ENCODE data around the gene NLN. TPM values are rescaled to one million over a fixed set of nuclear protein-coding genes. Genes with fewer than 3 reads are reported as not detected.

NLN gene
- total RNA-seq, 5 donors from 2014 or later (not counting 1 experiment from before 2014, with no cell fraction given): 1.5 to 7.6 (median 4.1) TPM

DNA sequence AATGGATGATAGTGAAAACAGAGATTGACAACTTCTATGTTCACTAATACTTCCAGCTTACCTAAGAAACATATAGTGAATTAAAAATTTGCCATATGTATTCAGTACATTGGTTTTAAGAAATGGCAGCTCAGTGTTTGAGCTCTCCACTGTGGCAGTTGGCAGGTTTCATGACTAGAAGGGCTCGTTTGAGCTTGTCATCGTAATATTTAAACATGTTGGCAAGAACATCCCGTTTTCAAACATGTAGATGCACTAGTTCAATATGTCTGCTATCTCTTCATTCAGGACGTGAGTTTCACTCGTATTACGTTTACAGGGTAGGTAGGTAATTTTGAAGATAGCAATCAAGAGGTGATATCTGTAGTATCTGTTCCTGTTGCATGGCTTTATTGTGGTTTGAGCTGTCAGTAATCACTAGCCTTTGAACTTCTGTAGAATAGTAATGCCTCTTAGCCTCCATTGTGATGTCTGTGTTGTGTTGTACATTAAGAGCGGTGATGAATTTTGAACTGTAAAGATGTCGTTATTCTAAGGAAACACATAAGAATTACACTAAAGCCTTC lies 74.8 kb downstream of the NLN start:
- peaks cover 0 to under 1% (median 0%) of the 10 kb centered on the region in 3 donors for H3K9me3 Mint-ChIP-seq
- H3K4me3 Mint-ChIP-seq: peak overlapping the region in 1 of 3 donors; percentile 6
- no peaks in the 10 kb centered on the region for H3K9me3 ChIP-seq
- ATAC-seq (replicated peaks in 1 of 4) (peak; percentile 34 to 77 (median 61)), DNase-seq (peak in 2 of 35 experiments; percentile 2 to 24)
- POLR2A ChIA-PET: interaction anchor here in 1 of 2 donors (0.7 kb wide), 1 partner anchor 659 kb away, joined by 3 read pairs; no protein-coding TSS in a partner anchor
- H3K27me3 ChIP-seq (replicated peaks in 1 of 2; ENCODE audit: control insufficient read depth in 2 of 2, extremely low read depth in 1 of 2, insufficient read depth in 2 of 2, low read length in 1 of 2): no peaks in the 10 kb centered on the region
- no peak overlapping the region for H3K4me3 ChIP-seq (ENCODE audit: control insufficient read depth in 1 of 2, extremely low read depth in 1 of 2, low read length in 1 of 2)
- peaks cover 3% of the 10 kb centered on the region for H3K36me3 Mint-ChIP-seq
- H3K4me1 Mint-ChIP-seq: peaks cover 8 to 11% (median 10%) of the 10 kb centered on the region in 3 donors
- CTCF ChIA-PET: interaction anchor here in 1 of 2 donors (0.6 kb wide), 1 partner anchor 66 kb away, joined by 8 read pairs; no protein-coding TSS in a partner anchor
- no peaks in the 10 kb centered on the region for H3K27me3 Mint-ChIP-seq
- H3K27ac Mint-ChIP-seq: no peak overlapping the region
- H3K36me3 ChIP-seq (ENCODE audit: control insufficient read depth in 2 of 2, extremely low read depth in 1 of 2, insufficient read depth in 1 of 2, low read length in 1 of 2): no peaks in the 10 kb centered on the region
- no peak overlapping the region for H3K27ac ChIP-seq (ENCODE audit: low read length)
- no peaks in the 10 kb centered on the region for H3K4me1 ChIP-seq (ENCODE audit: control insufficient read depth in 1 of 2, extremely low read depth in 1 of 2, insufficient read depth in 2 of 2, low read length in 2 of 2)
- WGBS (ENCODE audit: insufficient coverage): 33% methylated on average over 3 of the region's 8 CpGs

DNA sequence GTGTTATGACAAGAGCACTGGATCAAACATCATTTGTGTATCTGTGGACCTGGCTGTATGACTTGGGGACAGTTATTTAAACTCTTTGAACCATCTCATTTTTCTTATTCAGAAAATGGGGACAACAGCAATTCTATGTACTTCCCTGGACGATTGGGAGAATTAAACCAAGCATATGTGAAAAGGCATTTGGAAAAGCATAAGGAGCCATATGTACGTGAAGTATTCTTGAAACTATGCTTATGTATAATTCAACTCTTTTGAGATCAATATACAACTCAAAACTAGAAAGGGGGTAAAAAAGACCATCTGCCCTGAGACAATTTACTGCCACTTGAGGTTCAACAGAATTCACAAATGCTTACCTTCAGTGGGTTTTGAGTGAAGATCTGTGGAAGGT lies 75.5 kb downstream of the NLN start:
- no peaks in the 10 kb centered on the region for H3K9me3 ChIP-seq
- H3K9me3 Mint-ChIP-seq: peaks cover 0 to 3% (median 2%) of the 10 kb centered on the region in 3 donors
- WGBS (ENCODE audit: insufficient coverage): no CpG with 5 or more reads among the region's 2 CpGs
- DNase-seq (no peak), ATAC-seq (replicated peaks in 1 of 4) (no peak)
- ChIA-PET CTCF (no interaction called here), POLR2A (no interaction called here)
- no peak overlapping the region for H3K4me3 Mint-ChIP-seq
- H3K4me3 ChIP-seq (ENCODE audit: control insufficient read depth in 1 of 2, extremely low read depth in 1 of 2, low read length in 1 of 2): no peak overlapping the region
- H3K4me1 Mint-ChIP-seq: peaks cover 8 to 12% (median 11%) of the 10 kb centered on the region in 3 donors
- H3K4me1 ChIP-seq (ENCODE audit: control insufficient read depth in 1 of 2, extremely low read depth in 1 of 2, insufficient read depth in 2 of 2, low read length in 2 of 2): no peaks in the 10 kb centered on the region
- H3K27ac ChIP-seq (ENCODE audit: low read length): no peak overlapping the region
- H3K27me3 ChIP-seq (replicated peaks in 1 of 2; ENCODE audit: control insufficient read depth in 2 of 2, extremely low read depth in 1 of 2, insufficient read depth in 2 of 2, low read length in 1 of 2): no peaks in the 10 kb centered on the region
- peaks cover 7% of the 10 kb centered on the region for H3K36me3 Mint-ChIP-seq
- H3K27me3 Mint-ChIP-seq: no peaks in the 10 kb centered on the region
- no peaks in the 10 kb centered on the region for H3K36me3 ChIP-seq (ENCODE audit: control insufficient read depth in 2 of 2, extremely low read depth in 1 of 2, insufficient read depth in 1 of 2, low read length in 1 of 2)
- H3K27ac Mint-ChIP-seq: no peak overlapping the region

DNA sequence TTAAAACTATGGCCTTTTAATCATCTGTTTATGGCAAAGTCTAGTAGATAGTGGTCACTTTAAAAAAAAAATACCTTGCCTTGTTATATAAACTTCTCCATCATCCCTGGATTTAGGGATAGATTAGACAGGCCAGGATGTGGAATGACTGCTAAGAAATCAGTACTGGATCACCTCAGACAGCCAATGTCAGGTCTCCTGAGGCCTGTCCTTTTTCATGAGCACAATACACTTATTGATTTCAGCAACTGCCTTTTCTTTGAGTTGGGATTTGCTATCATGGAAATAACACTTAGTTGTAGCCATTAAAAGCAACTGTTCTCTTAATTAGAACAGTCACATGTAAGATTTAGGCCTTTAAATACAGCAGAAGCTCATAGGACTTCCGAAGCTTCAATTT lies 77.9 kb downstream of the NLN start:
- no peaks in the 10 kb centered on the region for H3K9me3 ChIP-seq
- H3K36me3 Mint-ChIP-seq: peaks cover 11% of the 10 kb centered on the region
- no CpG with 5 or more reads among the region's 1 CpG for WGBS (ENCODE audit: insufficient coverage)
- peaks cover 0 to 4% of the 10 kb centered on the region in 2 donors for H3K36me3 ChIP-seq (ENCODE audit: control insufficient read depth in 2 of 2, extremely low read depth in 1 of 2, insufficient read depth in 1 of 2, low read length in 1 of 2)
- H3K27me3 ChIP-seq (replicated peaks in 1 of 2; ENCODE audit: control insufficient read depth in 2 of 2, extremely low read depth in 1 of 2, insufficient read depth in 2 of 2, low read length in 1 of 2): no peaks in the 10 kb centered on the region
- H3K9me3 Mint-ChIP-seq: peaks cover 0 to 3% (median 2%) of the 10 kb centered on the region in 3 donors
- H3K27me3 Mint-ChIP-seq: no peaks in the 10 kb centered on the region
- ChIA-PET POLR2A (no interaction called here), CTCF (no interaction called here)
- H3K4me3 ChIP-seq (ENCODE audit: control insufficient read depth in 1 of 2, extremely low read depth in 1 of 2, low read length in 1 of 2): no peak overlapping the region
- H3K4me1 Mint-ChIP-seq: peaks cover 23 to 26% (median 25%) of the 10 kb centered on the region in 3 donors
- H3K27ac Mint-ChIP-seq: no peak overlapping the region
- no peak for DNase-seq
- no peak overlapping the region for H3K4me3 Mint-ChIP-seq
- peaks cover 4 to 7% of the 10 kb centered on the region in 2 experiments for H3K4me1 ChIP-seq (ENCODE audit: control insufficient read depth in 1 of 2, extremely low read depth in 1 of 2, insufficient read depth in 2 of 2, low read length in 2 of 2)
- ATAC-seq (replicated peaks in 1 of 4): no peak
- H3K27ac ChIP-seq (ENCODE audit: low read length): no peak overlapping the region

DNA sequence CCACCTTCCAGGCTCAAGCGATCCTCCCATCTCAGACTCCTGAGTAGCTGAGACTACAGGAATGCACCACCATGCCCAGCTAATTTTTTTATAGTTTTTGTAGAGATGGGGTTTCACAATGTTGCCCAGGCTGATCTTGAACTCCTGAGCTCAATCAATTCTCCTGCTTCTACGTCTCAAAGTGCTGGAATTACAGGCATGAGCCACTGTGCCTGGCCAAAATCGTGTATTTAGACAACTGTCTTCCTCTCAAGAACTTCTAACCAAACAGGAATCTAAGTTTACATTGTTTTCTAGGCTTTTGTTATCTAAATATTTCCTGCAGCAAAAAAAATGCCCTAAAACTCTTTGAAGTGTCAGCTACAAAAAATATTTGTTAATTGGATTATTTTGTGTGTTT lies 78.8 kb downstream of the NLN start:
- H3K36me3 ChIP-seq (ENCODE audit: control insufficient read depth in 2 of 2, extremely low read depth in 1 of 2, insufficient read depth in 1 of 2, low read length in 1 of 2): peaks cover 0 to 4% of the 10 kb centered on the region in 2 donors
- no peak for DNase-seq
- H3K9me3 Mint-ChIP-seq: peaks cover 0 to 3% (median 2%) of the 10 kb centered on the region in 3 donors
- 89% methylated on average over 1 of the region's 3 CpGs for WGBS (ENCODE audit: insufficient coverage)
- no peaks in the 10 kb centered on the region for H3K27me3 Mint-ChIP-seq
- CTCF ChIA-PET: no interaction called here
- H3K4me3 Mint-ChIP-seq: no peak overlapping the region
- H3K4me3 ChIP-seq (ENCODE audit: control insufficient read depth in 1 of 2, extremely low read depth in 1 of 2, low read length in 1 of 2): no peak overlapping the region
- H3K36me3 Mint-ChIP-seq: peaks cover 11% of the 10 kb centered on the region
- H3K27me3 ChIP-seq (replicated peaks in 1 of 2; ENCODE audit: control insufficient read depth in 2 of 2, extremely low read depth in 1 of 2, insufficient read depth in 2 of 2, low read length in 1 of 2): no peaks in the 10 kb centered on the region
- no peak overlapping the region for H3K27ac ChIP-seq (ENCODE audit: low read length)
- peaks cover 4 to 7% of the 10 kb centered on the region in 2 experiments for H3K4me1 ChIP-seq (ENCODE audit: control insufficient read depth in 1 of 2, extremely low read depth in 1 of 2, insufficient read depth in 2 of 2, low read length in 2 of 2)
- peaks cover 27 to 31% (median 31%) of the 10 kb centered on the region in 3 donors for H3K4me1 Mint-ChIP-seq
- POLR2A ChIA-PET: no interaction called here
- H3K27ac Mint-ChIP-seq: no peak overlapping the region
- no peaks in the 10 kb centered on the region for H3K9me3 ChIP-seq
- ATAC-seq (replicated peaks in 1 of 4): no peak

DNA sequence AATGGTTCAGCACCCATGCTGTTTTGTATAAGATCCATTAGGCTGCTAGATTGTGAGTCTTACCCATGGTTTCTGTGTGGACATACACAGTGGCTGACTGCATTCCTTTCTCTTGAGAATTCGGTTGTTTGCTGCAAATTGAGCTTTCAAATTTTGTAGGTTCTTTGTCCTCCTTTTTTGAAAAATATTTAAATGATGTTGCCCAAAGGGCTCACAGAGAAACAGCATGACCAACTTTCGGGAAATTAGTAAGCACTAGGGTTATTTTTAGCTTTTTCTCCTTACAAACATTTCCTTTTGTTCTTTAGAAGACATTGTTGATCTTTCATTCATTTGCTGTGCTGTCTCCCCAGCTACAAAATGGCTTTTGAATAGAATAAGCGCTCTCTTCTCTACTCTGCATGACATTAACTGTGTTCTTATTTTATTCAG lies 79.4 kb downstream of the NLN start:
- peaks cover 14% of the 10 kb centered on the region for H3K36me3 Mint-ChIP-seq
- ATAC-seq (replicated peaks in 1 of 4): no peak
- H3K27ac Mint-ChIP-seq: no peak overlapping the region
- Histone ChIP-seq H3K27ac (ENCODE audit: low read length) (no peak overlapping the region), H3K36me3 (ENCODE audit: control insufficient read depth in 2 of 2, extremely low read depth in 1 of 2, insufficient read depth in 1 of 2, low read length in 1 of 2) (peaks cover 0 to 4% of the 10 kb centered on the region in 2 donors), H3K4me1 (ENCODE audit: control insufficient read depth in 1 of 2, extremely low read depth in 1 of 2, insufficient read depth in 2 of 2, low read length in 2 of 2) (peaks cover 4 to 7% of the 10 kb centered on the region in 2 experiments), H3K27me3 (replicated peaks in 1 of 2; ENCODE audit: control insufficient read depth in 2 of 2, extremely low read depth in 1 of 2, insufficient read depth in 2 of 2, low read length in 1 of 2) (no peaks in the 10 kb centered on the region), H3K4me3 (ENCODE audit: control insufficient read depth in 1 of 2, extremely low read depth in 1 of 2, low read length in 1 of 2) (no peak overlapping the region), H3K9me3 (no peaks in the 10 kb centered on the region)
- WGBS (ENCODE audit: insufficient coverage): 60% methylated on average over 1 of the region's 3 CpGs
- ChIA-PET CTCF (no interaction called here), POLR2A (no interaction called here)
- H3K4me3 Mint-ChIP-seq: no peak overlapping the region
- peaks cover 26 to 31% (median 28%) of the 10 kb centered on the region in 3 donors for H3K4me1 Mint-ChIP-seq
- peaks cover 0 to 3% (median 2%) of the 10 kb centered on the region in 3 donors for H3K9me3 Mint-ChIP-seq
- no peak for DNase-seq
- no peaks in the 10 kb centered on the region for H3K27me3 Mint-ChIP-seq

DNA sequence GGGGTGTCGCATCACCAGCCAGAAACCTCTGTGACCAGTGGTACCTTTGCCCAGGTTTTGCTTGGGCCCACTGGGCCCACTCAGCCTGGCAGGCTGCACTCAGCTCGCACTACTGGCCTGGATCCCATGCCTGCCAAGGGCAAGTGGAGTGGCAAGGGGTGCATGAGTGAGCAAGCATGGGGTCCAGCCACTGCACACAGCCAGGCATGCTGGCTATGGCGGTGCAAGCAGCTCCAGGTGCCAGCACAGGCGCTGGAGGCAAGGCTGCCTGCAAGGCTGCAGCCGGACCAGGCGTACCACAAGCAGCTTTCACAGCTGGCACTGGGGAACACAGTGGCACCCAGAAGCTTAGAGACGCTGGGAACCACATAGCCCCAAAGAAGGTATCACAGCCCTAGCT lies 80.1 kb downstream of the NLN start:
- Mint-ChIP-seq H3K9me3 (peaks cover 0 to 3% (median 2%) of the 10 kb centered on the region in 3 donors), H3K27ac (peak overlapping the region in 1 of 2 donors; percentile 68), H3K36me3 (peaks cover 17% of the 10 kb centered on the region), H3K4me1 (peaks cover 20 to 28% (median 22%) of the 10 kb centered on the region in 3 donors), H3K27me3 (no peaks in the 10 kb centered on the region), H3K4me3 (no peak overlapping the region)
- Histone ChIP-seq H3K4me3 (ENCODE audit: control insufficient read depth in 1 of 2, extremely low read depth in 1 of 2, low read length in 1 of 2) (no peak overlapping the region), H3K36me3 (ENCODE audit: control insufficient read depth in 2 of 2, extremely low read depth in 1 of 2, insufficient read depth in 1 of 2, low read length in 1 of 2) (peaks cover 0 to 4% of the 10 kb centered on the region in 2 donors), H3K9me3 (no peaks in the 10 kb centered on the region), H3K4me1 (ENCODE audit: control insufficient read depth in 1 of 2, extremely low read depth in 1 of 2, insufficient read depth in 2 of 2, low read length in 2 of 2) (peaks cover 4 to 7% of the 10 kb centered on the region in 2 experiments), H3K27ac (ENCODE audit: low read length) (no peak overlapping the region), H3K27me3 (replicated peaks in 1 of 2; ENCODE audit: control insufficient read depth in 2 of 2, extremely low read depth in 1 of 2, insufficient read depth in 2 of 2, low read length in 1 of 2) (no peaks in the 10 kb centered on the region)
- no peak for DNase-seq
- ChIA-PET CTCF (no interaction called here), POLR2A (no interaction called here)
- 99% methylated on average over 7 of the region's 7 CpGs for WGBS (ENCODE audit: insufficient coverage)
- no peak for ATAC-seq (replicated peaks in 1 of 4)

Data from T-cell (primary cell).